Measurements from ENCODE around the gene SLFN5. TPM values are rescaled to one million over a fixed set of nuclear protein-coding genes. Genes with fewer than 3 reads are reported as not detected.

The SLFN5 gene
- polyA plus RNA-seq, 1 donor from 2014 or later: 2.5 TPM

DNA sequence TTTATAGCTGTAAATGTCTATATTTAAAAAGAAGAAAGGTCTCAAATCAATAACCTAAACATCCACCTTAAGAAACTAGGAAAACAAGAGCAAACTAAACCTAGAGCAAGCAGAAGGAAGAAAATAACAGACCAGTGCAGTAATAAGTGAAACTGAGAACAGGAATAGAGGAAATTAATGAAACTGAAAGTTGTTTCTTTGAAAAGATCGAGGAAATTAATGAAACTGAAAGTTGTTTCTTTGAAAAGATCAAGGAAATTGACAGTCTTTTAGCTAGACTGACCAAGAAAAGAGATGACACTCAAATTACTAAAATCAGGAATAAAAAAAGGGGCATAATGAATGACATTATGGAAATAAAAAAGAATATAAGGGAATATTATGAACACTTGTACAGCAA lies 46.4 kb downstream of the SLFN5 start:
- Histone ChIP-seq H3K27ac (ENCODE audit: low read length) (no peak overlapping the region), H3K4me2 (ENCODE audit: low read length) (no peak overlapping the region)

DNA sequence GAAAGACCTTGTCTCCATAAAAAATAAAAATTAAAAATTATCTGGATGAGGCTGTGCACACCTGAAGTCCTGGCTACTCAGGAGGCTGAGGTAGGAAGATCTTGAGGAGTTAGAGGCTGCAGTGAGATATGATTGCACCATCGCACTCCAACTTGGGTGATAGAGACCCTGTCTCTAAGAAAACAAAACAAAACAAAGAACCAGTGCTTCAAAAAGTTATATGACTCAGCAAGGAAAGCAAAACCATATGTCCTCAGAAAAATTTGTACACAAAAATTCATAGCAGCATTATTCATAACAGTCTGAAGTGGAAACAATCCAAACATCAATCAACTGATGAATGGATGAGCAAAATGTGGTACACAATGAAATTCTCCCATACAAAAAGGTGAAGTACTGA lies 48.9 kb downstream of the SLFN5 start:
- H3K9me3 ChIP-seq (ENCODE audit: low read length): no peaks in the 10 kb centered on the region

More for the DNA sequence above, 46.4 kb downstream of the SLFN5 start:
- no peaks in the 10 kb centered on the region for H3K36me3 ChIP-seq (ENCODE audit: insufficient read depth, low read length)
- H3K4me3 ChIP-seq (ENCODE audit: low read length): no peak overlapping the region
- H3K9me3 ChIP-seq (ENCODE audit: low read length): no peaks in the 10 kb centered on the region
- no peaks in the 10 kb centered on the region for H3K27me3 ChIP-seq (ENCODE audit: insufficient read depth, low read depth, low read length)
- TF ChIP-seq MXI1 (conservative IDR thresholded peaks at IDR 0.05; ENCODE audit: poor library complexity, severe bottlenecking): no peak
- TF ChIP-seq RAD21 (conservative IDR thresholded peaks at IDR 0.05): no peak
- no peak for TF ChIP-seq SMC3 (conservative IDR thresholded peaks at IDR 0.05; ENCODE audit: poor library complexity)
- TF ChIP-seq EZH2 (IDR thresholded peaks at IDR 0.05; ENCODE audit: borderline replicate concordance, insufficient read depth, low read length, poor library complexity, severe bottlenecking): no peak
- no peak for TF ChIP-seq POLR2AphosphoS5 (IDR thresholded peaks at IDR 0.05)
- TF ChIP-seq REST (IDR thresholded peaks at IDR 0.05; ENCODE audit: borderline replicate concordance): no peak
- TF ChIP-seq, protein P1, sequence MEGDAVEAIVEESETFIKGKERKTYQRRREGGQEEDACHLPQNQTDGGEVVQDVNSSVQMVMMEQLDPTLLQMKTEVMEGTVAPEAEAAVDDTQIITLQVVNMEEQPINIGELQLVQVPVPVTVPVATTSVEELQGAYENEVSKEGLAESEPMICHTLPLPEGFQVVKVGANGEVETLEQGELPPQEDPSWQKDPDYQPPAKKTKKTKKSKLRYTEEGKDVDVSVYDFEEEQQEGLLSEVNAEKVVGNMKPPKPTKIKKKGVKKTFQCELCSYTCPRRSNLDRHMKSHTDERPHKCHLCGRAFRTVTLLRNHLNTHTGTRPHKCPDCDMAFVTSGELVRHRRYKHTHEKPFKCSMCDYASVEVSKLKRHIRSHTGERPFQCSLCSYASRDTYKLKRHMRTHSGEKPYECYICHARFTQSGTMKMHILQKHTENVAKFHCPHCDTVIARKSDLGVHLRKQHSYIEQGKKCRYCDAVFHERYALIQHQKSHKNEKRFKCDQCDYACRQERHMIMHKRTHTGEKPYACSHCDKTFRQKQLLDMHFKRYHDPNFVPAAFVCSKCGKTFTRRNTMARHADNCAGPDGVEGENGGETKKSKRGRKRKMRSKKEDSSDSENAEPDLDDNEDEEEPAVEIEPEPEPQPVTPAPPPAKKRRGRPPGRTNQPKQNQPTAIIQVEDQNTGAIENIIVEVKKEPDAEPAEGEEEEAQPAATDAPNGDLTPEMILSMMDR (IDR thresholded peaks at IDR 0.05; ENCODE audit: poor library complexity, severe bottlenecking): no peak
- TF ChIP-seq EP300 (conservative IDR thresholded peaks at IDR 0.05; ENCODE audit: poor library complexity, severe bottlenecking): no peak
- no peak for TF ChIP-seq TAF1 (IDR thresholded peaks at IDR 0.05; ENCODE audit: low read depth)
- H3F3A ChIP-seq (ENCODE audit: insufficient read depth, low read length, poor library complexity, severe bottlenecking): no peaks in the 10 kb centered on the region
- no peaks in the 10 kb centered on the region for H4K20me1 ChIP-seq (ENCODE audit: insufficient read depth)
- no peaks in the 10 kb centered on the region for H3K79me2 ChIP-seq (replicated peaks; ENCODE audit: insufficient read depth, low read length)
- no peak overlapping the region for H3K9ac ChIP-seq (ENCODE audit: low read length)
- H2AFZ ChIP-seq (ENCODE audit: low read depth, low read length): no peak overlapping the region
- no peaks in the 10 kb centered on the region for H3K9me2 ChIP-seq (ENCODE audit: insufficient read depth, low read length)

More for the DNA sequence above, 48.9 kb downstream of the SLFN5 start:
- Histone ChIP-seq H3K36me3 (ENCODE audit: insufficient read depth, low read length) (no peaks in the 10 kb centered on the region), H3K9me2 (ENCODE audit: insufficient read depth, low read length) (no peaks in the 10 kb centered on the region), H2AFZ (ENCODE audit: low read depth, low read length) (no peak overlapping the region), H3F3A (ENCODE audit: insufficient read depth, low read length, poor library complexity, severe bottlenecking) (no peaks in the 10 kb centered on the region), H3K79me2 (replicated peaks; ENCODE audit: insufficient read depth, low read length) (no peaks in the 10 kb centered on the region), H3K4me3 (ENCODE audit: low read length) (no peak overlapping the region), H4K20me1 (ENCODE audit: insufficient read depth) (no peaks in the 10 kb centered on the region), H3K27ac (ENCODE audit: low read length) (no peak overlapping the region), H3K27me3 (ENCODE audit: insufficient read depth, low read depth, low read length) (no peaks in the 10 kb centered on the region), H3K9ac (ENCODE audit: low read length) (no peak overlapping the region), H3K4me2 (ENCODE audit: low read length) (no peak overlapping the region)
- TF ChIP-seq SMC3 (conservative IDR thresholded peaks at IDR 0.05; ENCODE audit: poor library complexity) (no peak), EP300 (conservative IDR thresholded peaks at IDR 0.05; ENCODE audit: poor library complexity, severe bottlenecking) (no peak), RAD21 (conservative IDR thresholded peaks at IDR 0.05) (no peak)
- TF ChIP-seq, protein P1 (IDR thresholded peaks at IDR 0.05; ENCODE audit: poor library complexity, severe bottlenecking): no peak

Measured in neural cell (in vitro differentiated cells).